Measurements from ENCODE around the gene TMBIM4.

TMBIM4 gene

GRCh38 chr12:66140731-66141130 is 29.1 kb downstream of the TMBIM4 start:
- no peak for DNase-seq (ENCODE audit: low spot score)

GRCh38 chr12:66139328-66139727 is 30.5 kb downstream of the TMBIM4 start:
- no peak for DNase-seq (ENCODE audit: low spot score)

- DNase-seq (ENCODE audit: low spot score): no peak
These were observed 31.9 kb downstream of the TMBIM4 start for GRCh38 chr12:66137937-66138336.

- DNase-seq (ENCODE audit: low spot score): no peak
These were observed 37.4 kb downstream of the TMBIM4 start for GRCh38 chr12:66132408-66132807.

GRCh38 chr12:66131067-66131688 is 38.6 kb downstream of the TMBIM4 start:
- DNase-seq (ENCODE audit: low spot score): no peak

- peak; percentile 87 for DNase-seq (ENCODE audit: low spot score)
These were observed 39.3 kb downstream of the TMBIM4 start, which contains the start of gene LLPH for GRCh38 chr12:66130267-66131066. TSS of gene LLPH (minus strand) at chr12:66130750. CDS start at chr12:66129106, 1,644 bp downstream.

GRCh38 chr12:66129934-66130266 is 39.9 kb downstream of the TMBIM4 start:
- no peak for DNase-seq (ENCODE audit: low spot score)

- no peak for DNase-seq (ENCODE audit: low spot score)
These were observed 42.1 kb downstream of the TMBIM4 start for GRCh38 chr12:66127650-66128049.

- DNase-seq (ENCODE audit: low spot score): no peak
These were observed 49.3 kb downstream of the TMBIM4 start for GRCh38 chr12:66120477-66120876.

GRCh38 chr12:66119870-66120241 is 49.9 kb downstream of the TMBIM4 start:
- DNase-seq (ENCODE audit: low spot score): no peak

- no peak for DNase-seq (ENCODE audit: low spot score)
These were observed 50.4 kb downstream of the TMBIM4 start for GRCh38 chr12:66119229-66119869.

GRCh38 chr12:66118240-66118891 is 51.4 kb downstream of the TMBIM4 start:
- no peak for DNase-seq (ENCODE audit: low spot score)

- no peak for DNase-seq (ENCODE audit: low spot score)
These were observed 52.6 kb downstream of the TMBIM4 start for GRCh38 chr12:66117242-66117641.

GRCh38 chr12:66115071-66115600 is 54.7 kb downstream of the TMBIM4 start:
- no peak for DNase-seq (ENCODE audit: low spot score)

GRCh38 chr12:66113471-66113870 is 56.3 kb downstream of the TMBIM4 start:
- no peak for DNase-seq (ENCODE audit: low spot score)

- no peak for DNase-seq (ENCODE audit: low spot score)
These were observed 58.2 kb downstream of the TMBIM4 start for GRCh38 chr12:66111605-66112004.

GRCh38 chr12:66109056-66109455 is 60.7 kb downstream of the TMBIM4 start:
- DNase-seq (ENCODE audit: low spot score): no peak

GRCh38 chr12:66108386-66108785 is 61.4 kb downstream of the TMBIM4 start:
- DNase-seq (ENCODE audit: low spot score): no peak

GRCh38 chr12:66107451-66107915 is 62.3 kb downstream of the TMBIM4 start:
- DNase-seq (ENCODE audit: low spot score): peak; percentile 70

- DNase-seq (ENCODE audit: low spot score): no peak
These were observed 66.5 kb downstream of the TMBIM4 start for GRCh38 chr12:66103016-66103913.

- no peak for DNase-seq (ENCODE audit: low spot score)
These were observed 77.1 kb downstream of the TMBIM4 start for GRCh38 chr12:66092559-66093269.

All from CD4-positive, alpha-beta T cell treated with Interleukin-6 at 100 ng/mL for 8 hours (primary cell).